HL-60 (cell line): ENCODE data around the gene APPL2.

Experiments used
- DNase-seq, 2 experiments: peaks; one replicate each; pipeline ENCODE4 v3.0.0-alpha.2; 2010 to 2020; ENCODE audit warnings: low read depth in 1 of 2, low spot score in 1 of 2
- H3K27ac ChIP-seq: fragments of 250-450 bp; sonication (Bioruptor Pico); replicated peaks from 2 replicates; pipeline ENCODE4 v1.5.1; 2020; ENCODE audit warnings: mild to moderate bottlenecking, moderate library complexity
- H3K27me3 ChIP-seq: fragments of 250-450 bp; sonication (Bioruptor Pico); 2 replicates; pipeline ENCODE4 v1.5.1; 2021; ENCODE audit warnings: mild to moderate bottlenecking, moderate library complexity; ENCODE audit not compliant: insufficient read depth, poor library complexity, severe bottlenecking
- H3K4me3 ChIP-seq: replicated peaks from 2 replicates; pipeline ENCODE4 v1.5.1; 2011; ENCODE audit warnings: mild to moderate bottlenecking, control low read depth, low read length; ENCODE audit not compliant: insufficient read depth
- CTCF ChIP-seq: IDR thresholded peaks from one replicate; pipeline ENCODE4 v1.5.1; 2011; ENCODE audit warnings: low read length, control low read depth, inconsistent platforms; ENCODE audit not compliant: insufficient read depth
- GABPA ChIP-seq: IDR thresholded peaks from 2 replicates; pipeline ENCODE4 v1.6.1; 2012; ENCODE audit warnings: low read depth
- POLR2AphosphoS5 ChIP-seq: IDR thresholded peaks from 2 replicates; pipeline ENCODE4 v1.6.1; 2012; ENCODE audit warnings: low read depth
- REST ChIP-seq: IDR thresholded peaks from 2 replicates; pipeline ENCODE4 v1.6.1; 2012; ENCODE audit warnings: low read depth; ENCODE audit not compliant: insufficient replicate concordance
- SPI1 ChIP-seq: IDR thresholded peaks from 2 replicates; pipeline ENCODE4 v1.6.1; 2012; ENCODE audit warnings: low read depth, mild to moderate bottlenecking, borderline replicate concordance

The APPL2 gene

GRCh38 chr12:105280966-105281693 is 45.2 kb upstream of the APPL2 start:
- no peak for DNase-seq
- Histone ChIP-seq H3K4me3 (no peak overlapping the region), H3K27me3 (peaks cover 3% of the 10 kb centered on the region), H3K27ac (no peak overlapping the region)
- TF ChIP-seq GABPA (no peak), REST (no peak), SPI1 (no peak), POLR2AphosphoS5 (no peak), CTCF (no peak)

GRCh38 chr12:105279460-105280056 is 43.6 kb upstream of the APPL2 start:
- no peaks in the 10 kb centered on the region for H3K27me3 ChIP-seq
- no peak overlapping the region for H3K27ac ChIP-seq
- DNase-seq, result peak in 1 of 2 experiments; percentile 20
- no peak overlapping the region for H3K4me3 ChIP-seq
- TF ChIP-seq GABPA (no peak), CTCF (peak; percentile 60)

- H3K4me3 ChIP-seq, result no peak overlapping the region
- DNase-seq, result no peak
- H3K27ac ChIP-seq, result no peak overlapping the region
- H3K27me3 ChIP-seq, result no peaks in the 10 kb centered on the region
- TF ChIP-seq CTCF, result no peak
- TF ChIP-seq REST, result no peak
- TF ChIP-seq SPI1, result no peak
- TF ChIP-seq POLR2AphosphoS5, result no peak
- TF ChIP-seq GABPA, result no peak
Observed at GRCh38 chr12:105278043-105278697, 42.2 kb upstream of the APPL2 start.
